Nephron (organoid): Measurements from ENCODE around the gene SELENOF.

Source experiments
- H3K27ac Mint-ChIP-seq, 3 experiments: 2 replicates each; pipeline ENCODE4 v1.8.0; 2020; ENCODE audit warnings: mixed read lengths in 3 of 3, mild to moderate bottlenecking in 2 of 3, moderate library complexity in 1 of 3
- H3K27me3 Mint-ChIP-seq: 2 replicates; pipeline ENCODE4 v1.8.0; 2021; ENCODE audit warnings: low read depth, mild to moderate bottlenecking, moderate library complexity, mixed read lengths
- H3K36me3 Mint-ChIP-seq: 2 replicates; pipeline ENCODE4 v1.8.0; 2020; ENCODE audit warnings: low read depth, mixed read lengths
- H3K4me1 Mint-ChIP-seq: 2 replicates; pipeline ENCODE4 v1.8.0; 2020; ENCODE audit warnings: mixed read lengths
- H3K4me3 Mint-ChIP-seq, 3 experiments: 2 replicates each; pipeline ENCODE4 v1.8.0; 2020; ENCODE audit warnings: mild to moderate bottlenecking in 3 of 3, mixed read lengths in 3 of 3, moderate library complexity in 2 of 3
- H3K9me3 Mint-ChIP-seq: 2 replicates; pipeline ENCODE4 v1.8.0; 2020; ENCODE audit warnings: mixed read lengths
- TF ChIP-seq, protein P1 (sequence below), 3 experiments: fragments of 200-600 bp; sonication (generic); IDR thresholded peaks; one replicate each; pipeline ENCODE4 v1.5.0; 2021; ENCODE audit warnings: antibody characterized with exemption in 3 of 3; ENCODE audit not compliant: unreplicated experiment in 3 of 3

Gene SELENOF

DNA sequence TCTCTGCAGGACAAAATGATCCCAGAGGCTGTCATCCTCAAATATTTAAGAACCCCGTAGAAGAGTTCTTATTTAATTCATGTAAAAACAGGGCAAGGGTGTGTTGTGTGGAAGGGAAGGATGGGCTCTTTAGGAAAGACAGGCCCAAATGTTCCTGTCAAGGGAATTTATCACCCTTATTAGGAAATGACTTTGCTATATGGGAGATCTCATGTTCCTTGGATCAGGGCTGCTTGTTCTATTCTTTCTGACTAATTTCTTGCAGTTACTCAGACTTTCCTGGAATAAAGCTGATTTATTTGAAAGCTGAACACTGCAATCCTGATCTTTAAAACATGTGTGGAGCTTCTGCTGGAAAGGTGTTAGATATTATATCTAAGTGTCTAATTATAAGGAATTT lies 72.8 kb downstream of the SELENOF start:
- no peak overlapping the region for H3K27ac Mint-ChIP-seq
- no peaks in the 10 kb centered on the region for H3K36me3 Mint-ChIP-seq
- TF ChIP-seq, protein P1, sequence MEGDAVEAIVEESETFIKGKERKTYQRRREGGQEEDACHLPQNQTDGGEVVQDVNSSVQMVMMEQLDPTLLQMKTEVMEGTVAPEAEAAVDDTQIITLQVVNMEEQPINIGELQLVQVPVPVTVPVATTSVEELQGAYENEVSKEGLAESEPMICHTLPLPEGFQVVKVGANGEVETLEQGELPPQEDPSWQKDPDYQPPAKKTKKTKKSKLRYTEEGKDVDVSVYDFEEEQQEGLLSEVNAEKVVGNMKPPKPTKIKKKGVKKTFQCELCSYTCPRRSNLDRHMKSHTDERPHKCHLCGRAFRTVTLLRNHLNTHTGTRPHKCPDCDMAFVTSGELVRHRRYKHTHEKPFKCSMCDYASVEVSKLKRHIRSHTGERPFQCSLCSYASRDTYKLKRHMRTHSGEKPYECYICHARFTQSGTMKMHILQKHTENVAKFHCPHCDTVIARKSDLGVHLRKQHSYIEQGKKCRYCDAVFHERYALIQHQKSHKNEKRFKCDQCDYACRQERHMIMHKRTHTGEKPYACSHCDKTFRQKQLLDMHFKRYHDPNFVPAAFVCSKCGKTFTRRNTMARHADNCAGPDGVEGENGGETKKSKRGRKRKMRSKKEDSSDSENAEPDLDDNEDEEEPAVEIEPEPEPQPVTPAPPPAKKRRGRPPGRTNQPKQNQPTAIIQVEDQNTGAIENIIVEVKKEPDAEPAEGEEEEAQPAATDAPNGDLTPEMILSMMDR (IDR thresholded peaks at IDR 0.05; ENCODE audit: unreplicated experiment in 3 of 3): no peak

GRCh38 chr1:86833461-86834215 lies 80.3 kb downstream of the SELENOF start:
- Mint-ChIP-seq H3K36me3 (no peaks in the 10 kb centered on the region), H3K27ac (peak overlapping the region in 1 of 3 experiments; percentile 38), H3K4me1 (peaks cover 5% of the 10 kb centered on the region), H3K9me3 (no peaks in the 10 kb centered on the region), H3K4me3 (no peak overlapping the region), H3K27me3 (peaks cover 14% of the 10 kb centered on the region)
- TF ChIP-seq, protein P1 (IDR thresholded peaks at IDR 0.05; ENCODE audit: unreplicated experiment in 3 of 3): peak; percentile 52 to 66 (median 53)

More for the DNA sequence above, 72.8 kb downstream of the SELENOF start:
- Mint-ChIP-seq H3K4me1 (no peaks in the 10 kb centered on the region), H3K4me3 (no peak overlapping the region), H3K27me3 (peaks cover 4% of the 10 kb centered on the region), H3K9me3 (no peaks in the 10 kb centered on the region)

DNA sequence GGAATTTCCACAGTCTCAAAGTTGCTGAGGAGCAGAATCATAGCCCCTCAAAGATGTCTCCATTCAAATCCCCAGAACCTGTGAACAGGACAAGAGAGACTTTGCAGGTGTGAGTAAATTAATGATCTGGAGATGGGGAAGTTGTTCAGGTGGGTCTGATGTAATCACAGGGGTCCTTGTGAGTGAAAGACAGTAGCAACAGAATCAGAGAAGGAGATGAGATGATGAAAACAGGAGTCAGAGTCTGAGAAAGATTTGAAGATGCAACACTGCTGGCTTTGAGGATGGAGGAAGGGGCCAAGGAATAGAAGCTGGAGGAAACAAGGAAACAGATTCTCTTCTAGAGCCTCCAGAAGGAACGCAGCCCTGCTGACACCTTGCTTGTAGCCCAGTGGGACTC lies 81.5 kb downstream of the SELENOF start:
- no peak overlapping the region for H3K4me3 Mint-ChIP-seq
- H3K27ac Mint-ChIP-seq: no peak overlapping the region
- no peaks in the 10 kb centered on the region for H3K9me3 Mint-ChIP-seq
- TF ChIP-seq, protein P1 (IDR thresholded peaks at IDR 0.05; ENCODE audit: unreplicated experiment in 3 of 3): no peak
- peaks cover 10% of the 10 kb centered on the region for H3K27me3 Mint-ChIP-seq
- peaks cover 5% of the 10 kb centered on the region for H3K4me1 Mint-ChIP-seq
- no peaks in the 10 kb centered on the region for H3K36me3 Mint-ChIP-seq

DNA sequence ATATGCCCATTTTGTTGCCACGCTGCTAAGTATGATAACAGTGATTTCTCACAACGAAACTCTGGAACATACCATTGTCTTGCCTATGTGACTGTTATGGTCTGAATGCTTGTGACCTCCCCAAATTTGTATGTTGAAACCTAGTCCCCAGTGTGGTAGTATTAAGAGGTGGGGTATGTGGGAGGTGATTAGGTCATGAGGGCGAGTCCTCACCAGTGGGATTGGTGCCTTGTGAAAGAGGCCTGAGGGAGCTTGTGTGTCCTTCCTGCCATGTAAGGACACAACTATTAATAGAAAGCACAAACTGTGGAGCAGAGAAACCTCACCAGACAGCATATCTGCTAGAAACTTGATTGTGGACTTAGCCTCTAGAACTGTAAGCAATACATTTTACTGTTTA lies 84.6 kb downstream of the SELENOF start:
- Mint-ChIP-seq H3K36me3 (no peaks in the 10 kb centered on the region), H3K27me3 (peaks cover 10% of the 10 kb centered on the region)

DNA sequence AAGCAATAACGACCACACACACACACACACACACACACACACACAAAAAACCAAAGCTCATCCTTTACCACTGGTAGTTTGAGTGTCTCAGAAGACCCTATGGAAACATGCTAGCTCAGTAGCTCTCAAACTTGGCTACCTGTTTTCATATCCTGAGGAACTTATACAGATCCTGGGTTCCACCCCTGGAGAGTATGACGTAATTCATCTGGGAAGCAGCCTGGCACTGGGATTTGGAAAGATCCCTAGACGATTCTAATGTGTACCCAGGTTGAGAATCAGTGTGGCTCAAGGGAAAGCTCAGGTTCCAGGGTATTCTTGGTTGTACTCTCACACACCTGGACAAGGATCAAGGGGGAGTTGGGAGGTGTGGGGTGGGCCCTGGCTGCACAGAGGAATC lies 85.9 kb downstream of the SELENOF start:
- no peak overlapping the region for H3K27ac Mint-ChIP-seq
- no peaks in the 10 kb centered on the region for H3K36me3 Mint-ChIP-seq

More for the DNA sequence above, 84.6 kb downstream of the SELENOF start:
- H3K4me1 Mint-ChIP-seq: peaks cover 24% of the 10 kb centered on the region
- H3K9me3 Mint-ChIP-seq: no peaks in the 10 kb centered on the region
- H3K27ac Mint-ChIP-seq: no peak overlapping the region
- TF ChIP-seq, protein P1 (IDR thresholded peaks at IDR 0.05; ENCODE audit: unreplicated experiment in 3 of 3): no peak
- no peak overlapping the region for H3K4me3 Mint-ChIP-seq

More for the DNA sequence above, 85.9 kb downstream of the SELENOF start:
- H3K4me1 Mint-ChIP-seq: peaks cover 37% of the 10 kb centered on the region
- TF ChIP-seq, protein P1 (IDR thresholded peaks at IDR 0.05; ENCODE audit: unreplicated experiment in 3 of 3): no peak
- no peak overlapping the region for H3K4me3 Mint-ChIP-seq
- peaks cover 10% of the 10 kb centered on the region for H3K27me3 Mint-ChIP-seq
- H3K9me3 Mint-ChIP-seq: no peaks in the 10 kb centered on the region
